Lower lobe of right lung (tissue), 2 donors: ENCODE results near the gene CXorf66. TPM values are rescaled to one million over a fixed set of nuclear protein-coding genes. Genes with fewer than 3 reads are reported as not detected.
"Not testable (repeated sequence)": the region's sequence is repeated elsewhere in the genome, so short reads cannot be mapped to it uniquely, and the experiment has no call there.

Experiments
- ATAC-seq, 2 donors: fragments of 200-7000 bp; cut with Tn5 transposase; one replicate each; pipeline ENCODE4 v1.9.1; 2020 to 2022; ENCODE audit warnings: mild to moderate bottlenecking in 2 of 2, moderate library complexity in 2 of 2
- DNase-seq: peaks from one replicate; pipeline ENCODE4 v3.0.0-alpha.2; 2020
- H3K27ac ChIP-seq: fragments of 200-600 bp; one replicate; pipeline ENCODE4 v1.8.0; 2022
- H3K27me3 ChIP-seq: fragments of 200-600 bp; one replicate; pipeline ENCODE4 v1.8.0; 2022; ENCODE audit warnings: low read depth
- H3K36me3 ChIP-seq: fragments of 200-600 bp; one replicate; pipeline ENCODE4 v1.8.0; 2022; ENCODE audit warnings: mild to moderate bottlenecking
- H3K4me1 ChIP-seq: fragments of 200-600 bp; one replicate; pipeline ENCODE4 v1.8.0; 2022
- H3K4me3 ChIP-seq: fragments of 200-600 bp; one replicate; pipeline ENCODE4 v1.8.0; 2022; ENCODE audit warnings: mild to moderate bottlenecking
- H3K9me3 ChIP-seq: fragments of 200-600 bp; one replicate; pipeline ENCODE4 v1.8.0; 2022
- intact Hi-C: fragments of 100-400 bp; cut with DNase I; formaldehyde crosslinking; loops from one replicate; pipeline ENCODE4 v1.11.0; 2022
- total RNA-seq: library from RNA; stranded (reverse); fragmentation: NEBNext Ultra II Directional; extraction: Animal tissue kit (Norgen Biotek cat#: 25700); gene quantifications from one replicate; pipeline ENCODE4 v1.2.1, GENCODE V29; 2021
- TF ChIP-seq, protein P1 (sequence below): fragments of 200-600 bp; IDR thresholded peaks from one replicate; pipeline ENCODE4 v1.8.0; 2022; ENCODE audit warnings: antibody characterized with exemption, mild to moderate bottlenecking
- donor health status: DM: no; HTN: yes; CAD: no; lungs with severe emphysema.

The CXorf66 gene
- total RNA-seq, 1 donor from 2014 or later: not detected

- no peaks in the 10 kb centered on the region for H3K4me1 ChIP-seq
- no peak for DNase-seq
- no peaks in the 10 kb centered on the region for H3K36me3 ChIP-seq
- H3K27me3 ChIP-seq: no peaks in the 10 kb centered on the region
- H3K4me3 ChIP-seq: no peak overlapping the region
- intact Hi-C loops: no loop called here
- no peaks in the 10 kb centered on the region for H3K9me3 ChIP-seq
- TF ChIP-seq, protein P1, sequence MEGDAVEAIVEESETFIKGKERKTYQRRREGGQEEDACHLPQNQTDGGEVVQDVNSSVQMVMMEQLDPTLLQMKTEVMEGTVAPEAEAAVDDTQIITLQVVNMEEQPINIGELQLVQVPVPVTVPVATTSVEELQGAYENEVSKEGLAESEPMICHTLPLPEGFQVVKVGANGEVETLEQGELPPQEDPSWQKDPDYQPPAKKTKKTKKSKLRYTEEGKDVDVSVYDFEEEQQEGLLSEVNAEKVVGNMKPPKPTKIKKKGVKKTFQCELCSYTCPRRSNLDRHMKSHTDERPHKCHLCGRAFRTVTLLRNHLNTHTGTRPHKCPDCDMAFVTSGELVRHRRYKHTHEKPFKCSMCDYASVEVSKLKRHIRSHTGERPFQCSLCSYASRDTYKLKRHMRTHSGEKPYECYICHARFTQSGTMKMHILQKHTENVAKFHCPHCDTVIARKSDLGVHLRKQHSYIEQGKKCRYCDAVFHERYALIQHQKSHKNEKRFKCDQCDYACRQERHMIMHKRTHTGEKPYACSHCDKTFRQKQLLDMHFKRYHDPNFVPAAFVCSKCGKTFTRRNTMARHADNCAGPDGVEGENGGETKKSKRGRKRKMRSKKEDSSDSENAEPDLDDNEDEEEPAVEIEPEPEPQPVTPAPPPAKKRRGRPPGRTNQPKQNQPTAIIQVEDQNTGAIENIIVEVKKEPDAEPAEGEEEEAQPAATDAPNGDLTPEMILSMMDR: no peak
- ATAC-seq: no peak
- H3K27ac ChIP-seq: no peak overlapping the region
Observed at GRCh38 chrX:139971394-139971749, 6.1 kb upstream of the CXorf66 start.

DNA sequence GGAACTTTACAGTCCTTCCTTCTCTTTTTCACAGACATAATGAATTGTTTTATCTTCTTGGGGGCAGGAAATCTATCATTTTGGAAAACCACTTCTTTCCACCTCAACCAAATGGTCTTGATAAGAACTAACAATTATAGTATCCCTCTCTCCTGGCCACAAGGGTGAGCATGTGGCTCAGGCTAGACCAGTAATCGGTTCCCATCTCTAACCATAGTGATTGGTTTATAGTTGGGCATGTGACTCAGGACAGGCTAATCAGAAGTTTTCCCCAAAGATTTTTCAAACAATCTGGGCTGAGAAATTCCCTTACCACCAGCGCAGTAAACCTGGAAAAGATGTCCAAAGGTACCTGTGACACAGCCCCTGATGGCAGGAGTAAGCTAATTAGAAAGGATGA, 4.0 kb upstream of the CXorf66 start:
- TF ChIP-seq, protein P1: no peak
- no peaks in the 10 kb centered on the region for H3K27me3 ChIP-seq
- H3K9me3 ChIP-seq: no peaks in the 10 kb centered on the region
- H3K36me3 ChIP-seq: no peaks in the 10 kb centered on the region
- no peaks in the 10 kb centered on the region for H3K4me1 ChIP-seq
- intact Hi-C loops: no loop called here
- ATAC-seq (no peak), DNase-seq (no peak)
- no peak overlapping the region for H3K4me3 ChIP-seq
- H3K27ac ChIP-seq: no peak overlapping the region

GRCh38 chrX:139967750-139968149, 2.4 kb upstream of the CXorf66 start:
- Histone ChIP-seq H3K9me3 (no peaks in the 10 kb centered on the region), H3K36me3 (no peaks in the 10 kb centered on the region), H3K4me1 (no peaks in the 10 kb centered on the region), H3K27me3 (no peaks in the 10 kb centered on the region), H3K4me3 (no peak overlapping the region), H3K27ac (no peak overlapping the region)
- no peak for ATAC-seq
- intact Hi-C loops: no loop called here
- DNase-seq: no peak
- TF ChIP-seq, protein P1: no peak

GRCh38 chrX:139967300-139967699, 2.0 kb upstream of the CXorf66 start:
- ATAC-seq (no peak), DNase-seq (no peak)
- Histone ChIP-seq H3K4me1 (no peaks in the 10 kb centered on the region), H3K27ac (no peak overlapping the region), H3K9me3 (no peaks in the 10 kb centered on the region), H3K4me3 (no peak overlapping the region), H3K36me3 (no peaks in the 10 kb centered on the region), H3K27me3 (no peaks in the 10 kb centered on the region)
- TF ChIP-seq, protein P1: peak; percentile 16
- intact Hi-C loops: no loop called here

DNA sequence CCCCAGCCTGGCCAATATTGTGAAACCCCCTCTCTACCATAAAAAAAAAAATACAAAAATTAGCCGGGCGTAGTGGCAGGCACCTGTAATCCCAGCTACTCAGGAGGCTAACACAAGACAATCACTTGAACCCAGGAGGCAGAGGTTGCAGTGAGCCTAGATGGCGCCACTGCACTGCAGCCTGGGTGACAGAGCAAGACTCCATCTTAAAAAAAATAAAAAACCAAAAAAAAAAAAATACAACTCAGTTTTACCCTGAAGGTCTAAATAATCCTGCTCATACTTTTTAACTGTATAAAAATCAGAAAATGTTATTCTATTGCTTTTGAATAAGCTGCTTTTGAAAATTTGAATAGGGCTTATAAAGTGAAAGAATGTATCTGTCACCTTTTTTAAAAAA, 838 bp upstream of the CXorf66 start:
- intact Hi-C loops, H3K9me3 ChIP-seq, H3K4me3 ChIP-seq, ATAC-seq, DNase-seq, H3K36me3 ChIP-seq, H3K27me3 ChIP-seq, H3K4me1 ChIP-seq, H3K27ac ChIP-seq: not testable (repeated sequence)

- H3K4me3 ChIP-seq, intact Hi-C loops, H3K27ac ChIP-seq, H3K27me3 ChIP-seq, ATAC-seq, H3K9me3 ChIP-seq, DNase-seq, H3K4me1 ChIP-seq, H3K36me3 ChIP-seq: not testable (repeated sequence)
Observed at GRCh38 chrX:139961091-139961490, 4.2 kb downstream of the CXorf66 start.

DNA sequence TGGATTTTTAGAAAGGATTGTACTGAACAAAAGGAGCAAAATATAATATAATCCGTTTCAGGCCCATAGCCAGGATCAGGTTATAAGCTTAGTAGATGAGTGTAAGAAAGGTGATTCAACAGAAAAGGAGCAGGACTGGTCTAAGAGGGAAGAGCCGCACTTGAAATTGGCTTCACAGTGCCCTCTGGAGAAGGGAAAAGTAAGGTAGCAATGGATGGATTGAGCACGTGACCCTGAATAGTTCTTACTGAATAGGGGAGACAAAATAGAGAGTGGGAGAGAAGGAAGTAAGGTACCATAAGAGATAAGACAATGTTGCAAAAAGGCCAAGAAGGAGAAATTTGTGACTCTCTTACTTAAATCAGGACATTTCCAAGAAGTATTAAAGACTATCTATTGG, 15.6 kb downstream of the CXorf66 start:
- ATAC-seq (no peak), DNase-seq (no peak)
- H3K9me3 ChIP-seq: no peaks in the 10 kb centered on the region
- no peaks in the 10 kb centered on the region for H3K36me3 ChIP-seq
- H3K4me3 ChIP-seq: no peak overlapping the region
- intact Hi-C loops: no loop called here
- TF ChIP-seq, protein P1: no peak
- H3K27me3 ChIP-seq: no peaks in the 10 kb centered on the region
- H3K27ac ChIP-seq: no peak overlapping the region
- H3K4me1 ChIP-seq: no peaks in the 10 kb centered on the region
